WERI-Rb-1 (cell line): Measurements from ENCODE around the gene SYNDIG1.

Experiments
- DNase-seq: peaks from one replicate; pipeline ENCODE4 v3.0.0-alpha.2; 2020
- H3K27ac ChIP-seq: fragments of 250-450 bp; sonication (Bioruptor Pico); 2 replicates; pipeline ENCODE4 v1.5.1; 2020; ENCODE audit warnings: mild to moderate bottlenecking, moderate library complexity
- H3K27me3 ChIP-seq: fragments of 250-450 bp; sonication (Bioruptor Pico); 2 replicates; pipeline ENCODE4 v1.5.1; 2021; ENCODE audit warnings: mild to moderate bottlenecking, low read depth, moderate library complexity; ENCODE audit not compliant: insufficient read depth, severe bottlenecking
- H3K36me3 ChIP-seq: fragments of 250-450 bp; sonication (Bioruptor Pico); 2 replicates; pipeline ENCODE4 v1.5.1; 2020; ENCODE audit warnings: mild to moderate bottlenecking, moderate library complexity
- H3K4me3 ChIP-seq: 2 replicates; pipeline ENCODE4 v1.5.1; 2011; ENCODE audit warnings: low read depth, mild to moderate bottlenecking, control low read depth, low read length
- H3K9me3 ChIP-seq: fragments of 250-450 bp; sonication (Bioruptor Pico); 2 replicates; pipeline ENCODE4 v1.5.1; 2021; ENCODE audit warnings: mild to moderate bottlenecking, moderate library complexity; ENCODE audit not compliant: severe bottlenecking
- TF ChIP-seq, protein P1 (sequence below): IDR thresholded peaks from 2 replicates; pipeline ENCODE4 v1.5.1; 2011; ENCODE audit warnings: low read depth, mild to moderate bottlenecking, control low read depth, inconsistent platforms, low read length

SYNDIG1 gene

DNA sequence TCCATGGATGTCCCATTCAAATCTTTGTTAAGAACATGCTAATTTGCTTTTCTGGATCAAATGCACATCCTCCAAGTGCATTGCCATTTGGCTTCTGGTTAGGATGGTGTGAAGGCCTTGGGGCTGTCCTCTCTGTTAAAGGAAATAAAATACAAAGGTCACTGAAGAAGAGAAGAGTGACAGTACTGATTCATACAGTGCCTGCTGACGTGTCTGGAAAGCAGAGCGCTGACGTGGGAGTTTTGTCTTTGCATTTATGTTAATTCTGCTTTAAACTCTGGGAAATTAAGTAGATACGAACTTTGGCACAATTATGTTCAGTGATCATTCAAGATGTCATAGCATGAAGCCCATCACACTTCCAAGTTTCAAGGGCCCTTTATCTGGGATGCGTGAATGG lies 33.2 kb downstream of the SYNDIG1 start:
- no peak overlapping the region for H3K4me3 ChIP-seq
- TF ChIP-seq, protein P1, sequence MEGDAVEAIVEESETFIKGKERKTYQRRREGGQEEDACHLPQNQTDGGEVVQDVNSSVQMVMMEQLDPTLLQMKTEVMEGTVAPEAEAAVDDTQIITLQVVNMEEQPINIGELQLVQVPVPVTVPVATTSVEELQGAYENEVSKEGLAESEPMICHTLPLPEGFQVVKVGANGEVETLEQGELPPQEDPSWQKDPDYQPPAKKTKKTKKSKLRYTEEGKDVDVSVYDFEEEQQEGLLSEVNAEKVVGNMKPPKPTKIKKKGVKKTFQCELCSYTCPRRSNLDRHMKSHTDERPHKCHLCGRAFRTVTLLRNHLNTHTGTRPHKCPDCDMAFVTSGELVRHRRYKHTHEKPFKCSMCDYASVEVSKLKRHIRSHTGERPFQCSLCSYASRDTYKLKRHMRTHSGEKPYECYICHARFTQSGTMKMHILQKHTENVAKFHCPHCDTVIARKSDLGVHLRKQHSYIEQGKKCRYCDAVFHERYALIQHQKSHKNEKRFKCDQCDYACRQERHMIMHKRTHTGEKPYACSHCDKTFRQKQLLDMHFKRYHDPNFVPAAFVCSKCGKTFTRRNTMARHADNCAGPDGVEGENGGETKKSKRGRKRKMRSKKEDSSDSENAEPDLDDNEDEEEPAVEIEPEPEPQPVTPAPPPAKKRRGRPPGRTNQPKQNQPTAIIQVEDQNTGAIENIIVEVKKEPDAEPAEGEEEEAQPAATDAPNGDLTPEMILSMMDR = no peak
- no peaks in the 10 kb centered on the region for H3K27me3 ChIP-seq
- no peak for DNase-seq
- H3K36me3 ChIP-seq = peaks cover 7% of the 10 kb centered on the region
- H3K27ac ChIP-seq = no peak overlapping the region
- H3K9me3 ChIP-seq = no peaks in the 10 kb centered on the region

DNA sequence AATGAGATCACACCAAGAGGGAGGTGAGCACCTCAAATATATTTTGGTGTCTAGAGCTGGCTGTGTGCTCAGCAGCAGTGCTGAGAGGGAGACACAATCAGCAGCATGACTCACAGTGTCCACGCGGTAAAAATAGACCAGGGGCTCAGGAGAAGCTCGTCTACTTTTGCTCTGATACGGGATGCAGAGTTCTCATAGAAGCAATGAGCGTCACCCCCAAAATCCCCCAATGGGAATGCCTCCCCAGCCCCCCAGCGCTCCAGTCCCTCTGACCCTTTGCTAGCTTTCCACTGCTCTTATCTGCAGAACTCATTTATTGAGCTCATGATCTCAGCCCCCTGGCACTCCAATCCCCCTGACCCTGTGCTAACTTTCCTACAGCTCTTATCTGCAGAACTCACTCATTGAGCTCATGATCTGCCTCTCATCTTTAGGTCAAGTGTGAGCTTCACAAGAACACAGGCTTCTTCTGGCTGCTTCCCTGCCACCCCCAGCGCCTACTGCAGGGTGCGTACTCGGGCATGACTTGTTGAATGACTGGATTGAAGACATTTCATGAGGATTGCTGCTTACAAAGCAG lies 34.0 kb downstream of the SYNDIG1 start:
- Histone ChIP-seq H3K27me3 (no peaks in the 10 kb centered on the region), H3K4me3 (no peak overlapping the region), H3K27ac (no peak overlapping the region), H3K9me3 (no peaks in the 10 kb centered on the region), H3K36me3 (peaks cover 7% of the 10 kb centered on the region)
- TF ChIP-seq, protein P1 = no peak
- no peak for DNase-seq

DNA sequence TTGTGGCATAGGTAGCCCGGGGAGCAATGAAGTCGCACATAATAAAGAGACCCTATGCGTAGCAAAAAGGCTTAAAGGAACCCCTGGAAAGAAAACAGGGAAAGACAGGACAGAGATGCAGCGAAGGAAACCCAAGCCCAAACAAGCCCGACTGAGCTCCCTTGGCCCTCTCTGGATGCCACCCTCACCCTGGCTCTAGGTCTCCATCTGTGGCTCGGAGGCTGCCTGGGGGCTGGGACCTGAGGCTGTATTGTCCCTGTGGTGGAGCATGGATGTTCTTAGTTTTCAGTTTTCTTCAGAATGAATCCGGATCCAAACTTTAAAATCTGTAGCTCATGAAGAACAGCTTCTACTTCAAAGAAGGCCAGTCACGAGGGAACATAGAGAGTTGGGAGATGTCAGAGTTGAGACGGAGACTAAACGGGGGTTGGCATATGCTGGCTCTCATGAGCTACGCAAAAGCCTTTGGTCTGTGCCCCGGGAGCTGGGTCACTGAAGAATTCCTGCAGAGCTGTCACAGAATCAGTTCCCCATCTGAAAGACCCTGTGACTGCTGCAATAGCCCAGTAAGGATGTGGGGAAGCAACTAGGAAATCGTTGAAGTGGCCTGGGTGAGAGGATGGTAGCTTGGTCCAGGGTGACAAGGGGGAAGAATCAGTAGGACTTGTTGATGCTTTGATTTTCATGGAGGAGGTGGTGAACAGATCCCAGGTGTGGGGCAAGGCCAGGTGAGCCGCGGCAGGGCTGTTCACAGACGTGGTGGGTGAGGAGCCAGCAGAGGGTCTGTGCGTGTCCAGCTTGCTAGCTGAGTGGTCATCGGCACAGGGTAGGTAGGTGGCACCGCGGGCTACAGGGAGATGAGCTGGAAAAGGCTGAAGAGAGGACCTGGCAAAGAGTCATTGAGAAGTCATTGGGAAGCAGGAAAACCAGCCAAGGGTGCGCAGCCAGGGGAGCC lies 35.2 kb downstream of the SYNDIG1 start:
- H3K4me3 ChIP-seq = no peak overlapping the region
- TF ChIP-seq, protein P1 = no peak
- no peak overlapping the region for H3K27ac ChIP-seq
- no peaks in the 10 kb centered on the region for H3K9me3 ChIP-seq
- DNase-seq = no peak
- H3K36me3 ChIP-seq = peaks cover 6% of the 10 kb centered on the region
- H3K27me3 ChIP-seq = no peaks in the 10 kb centered on the region

DNA sequence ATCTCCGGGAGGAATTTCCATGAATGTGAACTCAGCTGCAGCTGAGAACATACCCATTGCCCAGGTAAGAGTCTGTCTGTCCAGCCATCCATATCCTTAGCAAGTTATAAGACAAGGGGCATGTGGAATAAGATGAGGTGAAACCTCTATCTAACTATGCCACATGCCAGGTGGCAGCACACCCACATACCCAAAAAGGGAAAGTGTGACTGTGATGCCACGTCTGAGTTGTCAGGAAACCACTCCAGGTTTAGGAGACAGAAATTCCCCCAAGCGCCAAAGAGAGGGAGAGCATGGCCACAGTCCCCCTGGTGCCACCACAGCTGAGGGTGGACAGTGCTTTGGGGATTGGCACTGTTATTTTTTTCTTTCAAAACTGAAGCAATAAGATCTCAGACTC lies 36.7 kb downstream of the SYNDIG1 start:
- Histone ChIP-seq H3K9me3 (no peaks in the 10 kb centered on the region), H3K36me3 (peaks cover 6% of the 10 kb centered on the region), H3K27ac (no peak overlapping the region), H3K27me3 (no peaks in the 10 kb centered on the region), H3K4me3 (no peak overlapping the region)
- TF ChIP-seq, protein P1 = no peak
- DNase-seq = no peak

DNA sequence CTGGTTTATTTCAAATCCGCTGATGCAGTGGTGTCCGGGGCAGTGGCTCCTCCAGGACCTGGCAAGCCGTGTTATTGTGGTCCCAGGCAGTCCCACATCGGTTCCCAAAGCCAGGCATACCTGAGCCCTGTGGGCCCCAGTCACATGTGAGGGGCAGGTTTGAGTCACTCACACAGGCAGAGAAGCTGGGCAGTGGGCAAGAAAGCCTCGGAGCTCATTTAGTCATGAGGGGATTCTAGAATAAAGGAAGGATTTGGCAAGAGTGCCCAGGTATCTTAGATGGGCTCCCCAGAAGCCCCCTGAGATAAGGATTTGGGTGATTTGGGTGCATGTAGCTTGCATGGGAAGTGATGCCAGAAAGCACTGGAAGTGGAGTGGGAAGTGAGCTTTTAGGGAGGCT lies 37.3 kb downstream of the SYNDIG1 start:
- TF ChIP-seq, protein P1 = no peak
- Histone ChIP-seq H3K4me3 (no peak overlapping the region), H3K27me3 (no peaks in the 10 kb centered on the region), H3K27ac (no peak overlapping the region), H3K9me3 (no peaks in the 10 kb centered on the region), H3K36me3 (peaks cover 6% of the 10 kb centered on the region)
- no peak for DNase-seq
